Transverse colon (tissue), 4 donors: Measurements from ENCODE around the gene ZNF883.

Source experiments
- CTCF ChIP-seq, 5 experiments: fragments of 200-600 bp in 3 of 5; fragments of 450-650 bp in 2 of 5; sonication (generic) in 3 of 5; IDR thresholded peaks; 1 replicate in 2 of 5; 2 replicates in 3 of 5; pipeline ENCODE4 v1.5.1; 2016 to 2017; ENCODE audit warnings: antibody characterized with exemption in 5 of 5, inconsistent platforms in 3 of 5, mild to moderate bottlenecking in 2 of 5, moderate library complexity in 1 of 5
- POLR2A ChIP-seq: fragments of 450-650 bp; IDR thresholded peaks from one replicate; pipeline ENCODE4 v1.6.1; 2016; ENCODE audit warnings: antibody characterized with exemption, mild to moderate bottlenecking, moderate library complexity
- POLR2AphosphoS5 ChIP-seq, 3 donors: sonication (generic); formaldehyde crosslinking; IDR thresholded peaks; one replicate each; pipeline ENCODE4 v1.6.1; 2016; ENCODE audit warnings: antibody characterized with exemption in 3 of 3

GRCh38 chr9:113005777-113006176, 6.2 kb downstream of the ZNF883 start:
- TF ChIP-seq CTCF (IDR thresholded peaks at IDR 0.05) (no peak), POLR2AphosphoS5 (IDR thresholded peaks at IDR 0.05) (no peak), POLR2A (no peak)
